GM18858 (cell line): ENCODE measurements around the gene DVL1.

ENCODE experiments used
- ATAC-seq: cut with Tn5 transposase; IDR thresholded peaks from one replicate; pipeline ENCODE4 v1.9.1; 2021; ENCODE audit not compliant: unreplicated experiment

DVL1 gene

DNA sequence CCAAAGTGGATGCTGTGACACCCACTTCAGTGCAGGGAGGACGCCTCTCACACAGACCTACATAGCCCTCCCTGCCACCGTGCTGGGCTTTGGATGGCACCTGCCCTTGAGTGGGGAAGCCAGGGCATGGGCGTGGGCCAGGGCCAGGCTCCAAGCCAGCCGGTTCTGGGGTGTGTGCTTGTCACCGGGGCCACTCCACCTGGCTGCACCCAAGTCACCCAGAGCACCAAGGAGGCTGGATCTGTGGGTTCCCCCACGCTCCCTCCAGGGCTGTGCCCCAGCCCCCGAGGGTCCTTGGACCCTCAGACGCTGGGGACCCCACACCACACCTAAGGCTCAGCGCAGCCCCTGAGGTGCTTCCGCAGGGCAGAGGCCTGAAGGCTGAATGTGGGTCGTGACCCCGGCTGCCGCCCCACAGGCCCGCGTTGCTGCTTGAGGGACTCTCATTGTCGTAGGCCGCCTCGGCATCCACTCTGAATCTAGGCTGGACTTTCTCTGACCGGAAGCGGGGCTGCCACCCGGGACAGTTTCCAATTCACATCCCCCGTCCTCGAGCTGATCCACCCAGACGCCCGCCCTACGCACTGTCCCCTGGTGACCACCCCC, 7.7 kb upstream of the DVL1 start:
- ATAC-seq: no peak

DNA sequence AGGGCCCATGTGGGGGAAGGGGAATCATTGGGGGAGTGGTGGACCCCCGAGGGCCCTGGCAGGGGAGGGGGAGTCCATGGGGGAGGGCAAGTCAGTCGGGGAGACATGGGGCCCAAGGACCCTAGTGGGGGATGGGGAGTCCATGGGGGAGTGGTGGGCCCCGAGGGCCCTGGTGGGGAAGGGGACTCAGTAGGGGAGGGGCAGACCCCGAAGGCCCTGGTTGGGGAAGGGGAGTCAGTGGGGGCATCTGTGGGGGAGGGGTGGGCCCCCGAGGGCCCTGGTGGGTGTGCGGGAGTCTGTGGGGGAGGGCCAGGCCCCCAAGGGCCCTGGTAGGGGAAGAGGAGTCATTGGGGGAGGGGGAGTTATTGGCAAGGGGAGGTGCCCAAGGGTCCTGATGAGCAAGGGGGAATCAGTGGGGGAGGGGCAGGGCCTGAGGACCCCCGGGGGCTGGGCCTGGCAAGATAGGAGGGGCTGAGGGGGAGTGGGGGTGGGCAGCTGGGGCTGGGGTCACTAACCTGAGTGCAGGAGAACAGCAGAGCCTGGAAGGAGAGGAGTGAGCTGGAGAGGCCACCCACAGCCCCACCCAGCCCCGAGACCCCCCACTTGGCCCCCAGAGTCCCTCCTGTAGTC, 7.1 kb upstream of the DVL1 start:
- no peak for ATAC-seq

DNA sequence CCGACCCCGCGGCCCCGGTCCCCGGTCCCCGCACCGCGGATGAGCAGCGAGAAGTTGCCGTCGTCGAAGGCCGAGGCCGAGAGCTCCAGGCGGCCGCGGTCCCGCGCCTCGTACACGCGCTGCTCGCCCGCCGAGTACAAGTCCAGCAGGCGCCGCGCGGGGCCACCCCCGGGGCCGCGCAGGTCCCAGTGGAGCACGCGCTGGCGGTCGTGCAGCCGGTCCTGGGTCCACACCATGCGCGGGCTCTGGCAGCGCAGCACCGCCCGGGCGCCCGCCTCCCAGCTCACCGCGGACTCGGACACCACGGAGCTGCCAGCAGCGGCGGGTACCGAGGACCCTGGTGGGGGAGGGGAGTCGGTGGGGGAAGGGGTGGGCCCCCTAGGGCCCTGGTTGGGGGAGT, 6.2 kb upstream of the DVL1 start:
- ATAC-seq: no peak

GRCh38 chr1:1354271-1355247, 5.3 kb upstream of the DVL1 start:
- no peak for ATAC-seq

- no peak for ATAC-seq
Measured at GRCh38 chr1:1353389-1354151, 4.4 kb upstream of the DVL1 start.

GRCh38 chr1:1352786-1353388, 3.7 kb upstream of the DVL1 start:
- no peak for ATAC-seq

- ATAC-seq: no peak
Measured at GRCh38 chr1:1351511-1352427, 2.6 kb upstream of the DVL1 start.

- no peak for ATAC-seq
Measured at GRCh38 chr1:1348420-1349255, 580 bp downstream of the DVL1 start.

DNA sequence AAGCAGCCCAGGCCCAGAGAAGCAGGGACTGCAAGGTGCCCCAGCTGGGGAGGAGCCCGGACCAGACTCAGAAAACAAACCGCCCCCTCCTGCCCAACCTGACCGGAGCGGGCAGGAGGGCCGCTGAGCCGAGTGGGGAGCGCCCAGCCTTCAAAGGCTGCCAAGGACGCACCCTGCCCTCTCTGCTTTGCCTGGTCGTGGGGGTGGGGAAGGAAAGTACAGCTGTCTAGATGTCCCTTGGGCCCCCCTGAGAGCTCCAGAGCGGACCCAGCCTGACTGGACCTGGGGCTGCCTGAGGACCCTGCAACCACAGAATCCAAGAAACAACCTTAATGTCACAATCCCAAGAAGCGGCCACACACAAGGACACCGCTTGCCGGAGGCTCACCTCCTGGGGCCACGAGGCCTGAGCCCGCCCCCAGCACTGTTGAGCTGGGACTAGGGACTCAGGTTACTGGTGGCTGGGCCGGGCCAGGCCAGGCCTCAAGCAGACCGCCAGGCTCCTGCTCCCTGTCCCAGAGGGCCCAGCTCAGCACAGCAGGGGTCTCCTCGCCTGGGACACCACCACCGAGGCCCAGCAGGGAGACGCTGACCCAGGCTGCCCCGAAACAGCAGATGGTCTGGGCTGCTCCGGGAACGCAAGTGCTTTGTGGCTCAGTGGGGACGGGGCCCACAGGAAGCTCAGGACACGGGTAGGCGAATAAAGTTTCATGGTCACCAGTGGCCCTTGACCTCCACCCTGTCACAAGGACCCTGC, 1.4 kb downstream of the DVL1 start:
- no peak for ATAC-seq

GRCh38 chr1:1347026-1347595, 2.1 kb downstream of the DVL1 start:
- ATAC-seq: no peak

DNA sequence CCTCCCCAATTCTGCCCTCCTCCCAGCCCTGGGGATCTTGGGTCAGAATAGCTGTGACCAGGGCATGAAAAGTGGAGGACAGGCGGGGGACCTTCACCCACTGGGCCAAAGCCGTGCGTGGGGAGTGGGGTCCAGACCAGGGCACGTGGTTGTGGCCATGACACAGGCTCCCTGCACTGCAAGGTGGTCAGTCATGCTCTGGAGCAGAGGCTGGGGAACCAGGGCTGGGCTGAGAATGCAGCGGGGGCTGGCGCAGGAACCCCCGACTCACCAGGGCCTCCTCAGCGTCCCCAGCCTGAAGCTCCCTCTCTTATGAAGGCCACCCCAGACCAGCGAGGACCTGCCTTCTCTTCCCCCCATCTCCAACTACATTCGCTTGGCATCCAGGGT, 2.7 kb downstream of the DVL1 start:
- no peak for ATAC-seq

DNA sequence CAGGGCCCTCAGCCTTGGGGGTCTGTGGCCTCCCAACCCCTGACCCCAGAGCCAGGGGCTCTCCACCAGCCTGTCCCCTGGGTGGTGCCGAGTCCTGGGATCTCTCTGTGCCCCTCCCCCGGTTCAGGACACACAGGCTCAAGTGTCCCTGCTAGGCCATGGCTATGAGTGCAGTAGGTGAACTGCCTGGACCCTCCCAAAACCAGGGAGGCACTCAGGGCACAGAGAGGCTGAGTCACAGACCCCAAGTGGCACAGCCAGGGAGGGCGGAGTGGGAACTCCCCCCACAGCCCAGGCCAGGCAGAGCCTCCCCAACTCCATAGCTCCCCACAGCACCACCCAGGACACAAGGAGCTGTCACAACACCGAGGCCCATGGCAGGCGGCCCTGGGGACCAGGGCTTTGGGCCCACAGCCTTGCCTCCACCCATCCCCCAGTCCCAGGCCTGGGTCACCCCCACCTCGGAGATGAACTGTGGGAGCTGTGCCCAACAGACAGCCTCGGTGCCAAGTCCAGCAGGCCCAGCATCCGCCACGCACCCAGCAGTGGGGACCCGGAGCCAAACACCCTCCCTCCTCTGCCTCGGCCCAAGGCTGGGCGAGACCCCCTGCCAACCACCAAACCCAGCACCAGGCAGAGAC, 3.2 kb downstream of the DVL1 start:
- no peak for ATAC-seq

GRCh38 chr1:1345384-1345783, 3.8 kb downstream of the DVL1 start:
- no peak for ATAC-seq

DNA sequence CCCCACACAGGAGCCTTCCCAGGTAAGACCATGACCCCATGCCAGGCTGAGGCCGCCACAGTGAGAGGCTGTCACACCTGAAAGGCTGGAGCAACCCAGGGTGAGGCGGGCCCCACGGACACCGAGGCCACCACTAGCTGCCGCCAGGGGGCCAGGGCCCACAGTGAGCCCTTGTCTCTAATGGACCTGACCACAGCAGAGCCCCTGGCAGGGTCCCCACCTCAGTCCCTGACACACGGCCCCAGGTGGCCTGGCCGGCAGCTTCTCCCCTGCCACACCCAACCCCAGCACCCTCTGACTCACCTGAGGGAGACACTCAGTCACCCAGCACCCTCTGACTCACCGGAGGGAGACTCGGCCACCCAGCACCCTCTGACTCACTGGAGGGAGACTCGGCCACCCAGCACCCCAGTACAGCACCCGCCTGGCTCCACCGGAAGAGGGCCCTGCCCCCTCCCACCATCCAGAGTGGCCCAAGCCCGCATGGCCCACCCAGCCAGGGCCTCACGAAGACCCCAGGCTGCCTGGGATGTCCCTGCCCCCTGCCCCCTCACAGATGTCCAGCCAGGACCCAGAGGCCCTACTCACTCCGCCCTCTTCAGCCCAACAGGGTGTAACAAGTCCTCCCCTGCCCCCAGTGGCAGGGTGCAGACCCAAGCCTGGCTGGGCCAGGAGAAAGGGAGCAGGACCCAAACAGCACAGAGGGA, 4.4 kb downstream of the DVL1 start:
- no peak for ATAC-seq

GRCh38 chr1:1343811-1344421, 5.3 kb downstream of the DVL1 start:
- no peak for ATAC-seq

DNA sequence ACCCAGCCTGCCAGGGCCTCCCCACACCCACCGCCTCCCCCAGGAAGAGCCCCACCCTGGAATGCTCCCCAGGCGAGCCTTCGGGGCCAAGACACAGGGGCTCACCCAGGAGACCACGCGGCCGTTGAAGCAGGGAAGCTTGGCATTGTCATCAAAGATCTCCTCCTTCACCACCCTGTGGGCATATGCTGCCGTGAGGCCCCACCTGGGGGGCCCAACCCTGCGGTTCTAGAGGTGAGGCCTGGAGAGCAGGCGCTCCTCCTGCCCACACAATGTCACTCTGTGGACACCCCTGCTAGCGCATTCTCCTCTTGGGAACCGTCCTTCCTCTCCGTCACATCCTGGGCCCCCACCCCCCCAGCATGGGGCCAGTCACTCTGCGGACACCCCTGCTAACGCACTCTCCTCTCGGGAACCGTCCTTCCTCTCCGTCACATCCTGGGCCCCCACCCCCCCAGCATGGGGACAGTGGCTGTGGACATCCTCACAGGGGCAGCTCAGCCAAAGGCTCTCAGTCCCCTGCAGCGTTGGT, 6.6 kb downstream of the DVL1 start:
- ATAC-seq: no peak
